ENCODE data around the gene LCN15. TPM values are rescaled to one million over a fixed set of nuclear protein-coding genes. Genes with fewer than 3 reads are reported as not detected.

LCN15 gene
- total RNA-seq, 4 donors from 2014 or later = not detected

DNA sequence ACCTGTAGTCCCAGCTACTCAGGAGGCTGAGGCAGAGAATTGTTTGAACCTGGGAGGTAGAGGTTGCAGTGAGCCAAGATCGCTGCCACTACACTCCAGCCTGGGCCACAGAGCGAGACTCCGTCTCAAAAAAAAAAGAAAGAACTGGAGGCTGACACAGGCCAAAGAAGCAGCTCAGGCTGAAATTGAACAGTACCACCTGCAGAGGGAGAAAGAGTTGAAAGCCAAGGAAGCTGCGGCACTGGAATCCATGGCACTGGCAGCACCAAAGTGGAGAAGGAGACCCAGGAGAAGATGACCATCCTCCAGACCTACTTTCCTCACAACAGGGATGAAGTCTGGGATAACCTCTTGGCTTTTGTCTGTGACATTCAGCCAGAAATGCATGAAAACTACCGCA is 15.5 kb upstream of the LCN15 start:
- H3K4me3 ChIP-seq = no peak overlapping the region
- H3K9me3 ChIP-seq = no peaks in the 10 kb centered on the region
- no peak for ATAC-seq
- no peaks in the 10 kb centered on the region for H3K4me1 ChIP-seq
- H3K36me3 ChIP-seq = no peaks in the 10 kb centered on the region
- no peak overlapping the region for H3K27ac ChIP-seq
- TF ChIP-seq EP300 (IDR thresholded peaks at IDR 0.05) (no peak), POLR2A (IDR thresholded peaks at IDR 0.05) (no peak), POLR2AphosphoS5 (IDR thresholded peaks at IDR 0.05) (no peak)
- TF ChIP-seq, protein P1, sequence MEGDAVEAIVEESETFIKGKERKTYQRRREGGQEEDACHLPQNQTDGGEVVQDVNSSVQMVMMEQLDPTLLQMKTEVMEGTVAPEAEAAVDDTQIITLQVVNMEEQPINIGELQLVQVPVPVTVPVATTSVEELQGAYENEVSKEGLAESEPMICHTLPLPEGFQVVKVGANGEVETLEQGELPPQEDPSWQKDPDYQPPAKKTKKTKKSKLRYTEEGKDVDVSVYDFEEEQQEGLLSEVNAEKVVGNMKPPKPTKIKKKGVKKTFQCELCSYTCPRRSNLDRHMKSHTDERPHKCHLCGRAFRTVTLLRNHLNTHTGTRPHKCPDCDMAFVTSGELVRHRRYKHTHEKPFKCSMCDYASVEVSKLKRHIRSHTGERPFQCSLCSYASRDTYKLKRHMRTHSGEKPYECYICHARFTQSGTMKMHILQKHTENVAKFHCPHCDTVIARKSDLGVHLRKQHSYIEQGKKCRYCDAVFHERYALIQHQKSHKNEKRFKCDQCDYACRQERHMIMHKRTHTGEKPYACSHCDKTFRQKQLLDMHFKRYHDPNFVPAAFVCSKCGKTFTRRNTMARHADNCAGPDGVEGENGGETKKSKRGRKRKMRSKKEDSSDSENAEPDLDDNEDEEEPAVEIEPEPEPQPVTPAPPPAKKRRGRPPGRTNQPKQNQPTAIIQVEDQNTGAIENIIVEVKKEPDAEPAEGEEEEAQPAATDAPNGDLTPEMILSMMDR (IDR thresholded peaks at IDR 0.05) = no peak
- 50 to 79% methylated on average over 2 to 5 of the region's 5 CpGs for WGBS, 2 donors (ENCODE audit: low coverage in 1 of 2)
- no peaks in the 10 kb centered on the region for H3K27me3 ChIP-seq

DNA sequence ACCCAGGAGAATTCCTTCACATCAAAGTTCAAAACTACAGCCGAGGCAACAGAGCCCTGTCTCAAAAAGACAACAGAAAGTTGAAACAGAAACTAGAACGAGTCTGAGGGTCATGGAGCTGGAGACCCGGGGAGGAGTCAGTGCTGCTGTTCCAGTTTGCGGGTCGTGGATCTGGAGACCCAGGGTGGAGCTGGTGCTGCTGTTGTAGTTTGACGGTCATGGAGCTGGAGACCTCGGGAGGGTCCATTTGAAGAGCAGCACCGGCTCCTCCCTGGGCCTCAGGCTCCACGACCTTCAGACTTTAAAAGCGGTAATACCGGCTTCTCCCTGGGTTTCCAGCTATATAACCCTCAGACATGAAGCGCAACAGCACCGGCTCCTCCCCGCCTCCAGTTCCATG is 13.0 kb upstream of the LCN15 start:
- TF ChIP-seq EP300 (IDR thresholded peaks at IDR 0.05) (no peak), POLR2A (IDR thresholded peaks at IDR 0.05) (no peak), POLR2AphosphoS5 (IDR thresholded peaks at IDR 0.05) (no peak)
- TF ChIP-seq, protein P1 (IDR thresholded peaks at IDR 0.05) = no peak
- H3K27me3 ChIP-seq = no peaks in the 10 kb centered on the region
- H3K9me3 ChIP-seq = peaks cover 0 to 3% (median 0%) of the 10 kb centered on the region in 3 donors
- no peak overlapping the region for H3K27ac ChIP-seq
- no peaks in the 10 kb centered on the region for H3K36me3 ChIP-seq
- H3K4me1 ChIP-seq = no peaks in the 10 kb centered on the region
- WGBS, 2 donors (ENCODE audit: low coverage in 1 of 2) = 66 to 84% methylated on average over 10 to 14 of the region's 14 CpGs
- H3K4me3 ChIP-seq = no peak overlapping the region
- ATAC-seq = no peak

DNA sequence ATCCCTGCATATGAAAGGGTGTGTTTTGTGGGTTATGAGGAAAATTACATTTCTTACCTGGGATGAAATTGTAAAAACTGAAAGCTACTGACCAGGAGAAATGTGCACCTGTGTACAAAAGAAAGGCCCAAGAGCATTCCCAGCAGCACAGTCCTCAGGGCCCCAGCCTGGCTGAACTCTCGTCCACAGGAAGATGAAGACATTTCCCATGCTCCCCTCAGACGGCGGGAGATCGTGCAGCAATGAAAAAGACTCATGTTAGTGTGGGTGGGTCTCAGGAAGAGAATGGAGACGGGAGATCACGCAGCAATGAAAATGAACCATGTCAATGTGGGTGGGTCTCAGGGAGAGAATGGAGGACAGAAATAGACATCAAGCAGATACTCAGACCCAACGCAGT is 12.6 kb upstream of the LCN15 start:
- H3K4me3 ChIP-seq = no peak overlapping the region
- no peaks in the 10 kb centered on the region for H3K27me3 ChIP-seq
- H3K27ac ChIP-seq = no peak overlapping the region
- 31 to 59% methylated on average over 3 to 7 of the region's 7 CpGs for WGBS, 2 donors (ENCODE audit: low coverage in 1 of 2)
- peaks cover 0 to 3% (median 0%) of the 10 kb centered on the region in 3 donors for H3K9me3 ChIP-seq
- TF ChIP-seq POLR2A (IDR thresholded peaks at IDR 0.05) (no peak), POLR2AphosphoS5 (IDR thresholded peaks at IDR 0.05) (no peak), EP300 (IDR thresholded peaks at IDR 0.05) (no peak)
- TF ChIP-seq, protein P1 (IDR thresholded peaks at IDR 0.05) = no peak
- H3K36me3 ChIP-seq = no peaks in the 10 kb centered on the region
- ATAC-seq = no peak
- H3K4me1 ChIP-seq = no peaks in the 10 kb centered on the region

DNA sequence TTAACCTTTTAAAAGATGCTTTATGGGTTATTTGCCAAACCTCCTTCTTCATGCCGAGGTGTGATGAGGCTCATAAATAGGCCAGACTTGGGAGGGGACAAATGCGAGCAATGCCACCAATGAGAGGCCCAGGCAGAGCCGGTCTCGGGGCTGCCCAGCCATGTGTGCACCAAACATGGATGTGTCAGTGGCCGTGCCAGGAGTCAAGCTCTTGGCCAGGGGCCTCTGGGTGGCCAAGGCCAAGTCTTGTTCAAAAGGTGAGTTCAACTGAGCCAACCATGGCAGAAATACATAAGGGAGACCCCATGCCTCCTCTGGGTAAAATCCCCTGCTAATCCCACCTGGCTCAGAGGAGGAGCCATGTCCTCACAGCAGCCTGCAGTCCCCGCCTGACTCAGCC is 10.9 kb upstream of the LCN15 start:
- no peaks in the 10 kb centered on the region for H3K36me3 ChIP-seq
- no peaks in the 10 kb centered on the region for H3K4me1 ChIP-seq
- no peak overlapping the region for H3K27ac ChIP-seq
- 43 to 80% methylated on average over 1 of the region's 6 CpGs for WGBS, 2 donors (ENCODE audit: low coverage in 1 of 2)
- ATAC-seq = no peak
- TF ChIP-seq POLR2AphosphoS5 (IDR thresholded peaks at IDR 0.05) (no peak), POLR2A (IDR thresholded peaks at IDR 0.05) (no peak), EP300 (IDR thresholded peaks at IDR 0.05) (no peak)
- TF ChIP-seq, protein P1 (IDR thresholded peaks at IDR 0.05) = no peak
- no peaks in the 10 kb centered on the region for H3K27me3 ChIP-seq
- H3K4me3 ChIP-seq = no peak overlapping the region
- H3K9me3 ChIP-seq = peaks cover 0 to 3% (median 0%) of the 10 kb centered on the region in 3 donors

DNA sequence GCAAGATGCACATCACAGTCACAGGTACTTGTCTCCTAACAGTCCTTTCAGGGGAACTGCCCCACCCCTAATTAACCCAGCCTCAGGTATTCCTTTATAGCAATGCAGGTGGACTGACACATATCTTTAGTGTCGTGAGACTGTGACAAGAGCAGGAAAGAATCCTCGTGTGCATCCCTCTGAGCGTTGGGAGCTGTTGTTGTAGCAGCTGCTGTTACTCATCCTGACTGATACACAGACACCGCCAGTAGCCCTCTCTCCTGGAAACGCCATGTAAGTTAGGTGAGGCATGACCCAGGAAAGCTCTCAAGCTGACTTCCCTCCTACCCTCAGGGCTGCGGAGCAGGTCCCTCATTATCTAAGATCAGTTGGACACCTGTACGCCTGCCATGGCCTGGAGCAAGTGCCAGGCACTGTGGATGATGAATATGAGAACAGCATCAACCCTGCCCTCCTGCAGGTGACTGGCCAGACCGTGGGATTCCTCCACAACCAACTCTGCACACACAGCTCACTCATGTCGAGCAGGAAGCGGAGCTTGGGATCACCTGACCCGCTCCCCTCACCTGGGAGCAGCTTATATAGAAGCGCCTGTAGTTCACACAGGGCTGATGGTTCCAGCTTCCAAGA is 10.2 kb upstream of the LCN15 start:
- no peak for TF ChIP-seq EP300 (IDR thresholded peaks at IDR 0.05)
- no peak for TF ChIP-seq POLR2AphosphoS5 (IDR thresholded peaks at IDR 0.05)
- no peak for TF ChIP-seq POLR2A (IDR thresholded peaks at IDR 0.05)
- TF ChIP-seq, protein P1 (IDR thresholded peaks at IDR 0.05) = no peak
- no peak overlapping the region for H3K27ac ChIP-seq
- H3K9me3 ChIP-seq = peaks cover 0 to 3% (median 0%) of the 10 kb centered on the region in 3 donors
- no peaks in the 10 kb centered on the region for H3K27me3 ChIP-seq
- peaks cover 0 to 4% (median 0%) of the 10 kb centered on the region in 3 donors for H3K4me1 ChIP-seq
- WGBS, 2 donors (ENCODE audit: low coverage in 1 of 2) = 93 to 100% methylated on average over 2 to 3 of the region's 12 CpGs
- ATAC-seq = no peak
- no peaks in the 10 kb centered on the region for H3K36me3 ChIP-seq
- no peak overlapping the region for H3K4me3 ChIP-seq

Measured in gastroesophageal sphincter (tissue), 4 donors.